ENCODE results near the gene RAD1. TPM values are rescaled to one million over a fixed set of nuclear protein-coding genes. Genes with fewer than 3 reads are reported as not detected.

RAD1 gene
- total RNA-seq, 1 donor from 2014 or later: 77.3 TPM

- no peak for DNase-seq (ENCODE audit: low spot score)
These were observed 1.2 kb upstream of the RAD1 start for GRCh38 chr5:34916518-34916917.

DNA sequence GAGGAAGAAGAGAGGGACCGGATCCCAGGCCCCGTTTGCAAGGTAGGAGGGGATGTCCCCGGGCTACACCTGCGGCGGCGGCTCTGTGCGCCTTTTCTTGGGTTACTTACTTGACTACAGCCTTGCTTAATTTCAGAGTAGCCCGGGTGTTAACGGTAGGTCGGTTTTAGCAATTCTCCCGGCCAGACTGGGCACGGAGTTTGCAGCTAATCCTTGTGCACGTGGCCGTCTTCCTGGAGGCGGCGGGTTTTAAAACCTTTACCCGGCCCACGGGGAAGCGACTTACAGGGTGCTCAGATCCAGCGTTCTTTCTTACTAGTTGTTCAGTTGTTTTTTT is 520 bp upstream of the RAD1 start:
- DNase-seq (ENCODE audit: low spot score): no peak

GRCh38 chr5:34914671-34915138 is 599 bp downstream of the RAD1 start:
- no peak for DNase-seq (ENCODE audit: low spot score)

DNA sequence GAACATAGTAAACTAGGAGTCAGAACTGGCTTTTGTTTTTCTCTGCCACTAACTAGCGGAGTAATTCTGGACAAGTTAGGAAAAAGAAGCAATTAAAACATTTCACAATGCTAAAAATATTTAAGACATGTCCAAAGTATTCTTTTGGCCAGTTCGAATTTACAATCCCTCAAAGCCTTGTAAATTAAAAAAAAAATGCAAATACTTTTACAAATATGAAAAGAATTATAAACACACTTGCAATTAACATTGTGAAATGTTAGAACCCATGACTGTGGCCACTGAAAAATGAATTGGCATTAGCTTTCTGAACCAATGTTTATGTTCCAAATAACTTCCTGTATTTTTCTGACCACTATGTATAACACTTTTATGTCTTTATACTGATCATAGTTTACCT is 2.2 kb downstream of the RAD1 start:
- DNase-seq (ENCODE audit: low spot score): no peak

DNA sequence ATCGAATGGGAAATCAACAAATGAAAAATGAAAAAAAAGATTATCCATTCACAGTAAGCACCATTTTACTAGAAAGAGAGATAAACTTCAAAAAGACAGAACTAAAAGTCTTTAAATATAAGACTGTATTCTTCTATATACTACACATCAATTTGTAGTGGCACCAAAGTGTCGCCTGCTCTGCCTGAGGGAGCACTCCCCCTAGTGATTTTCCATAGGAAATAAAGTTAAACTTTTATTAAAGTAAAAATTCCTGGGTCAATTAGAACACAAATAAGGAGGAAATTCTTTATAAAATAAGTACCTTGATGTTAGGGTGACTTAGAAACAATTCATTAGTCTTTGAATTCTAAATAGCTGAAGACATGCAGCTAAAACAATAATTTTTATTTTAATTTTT is 9.7 kb downstream of the RAD1 start:
- DNase-seq (ENCODE audit: low spot score): no peak

DNA sequence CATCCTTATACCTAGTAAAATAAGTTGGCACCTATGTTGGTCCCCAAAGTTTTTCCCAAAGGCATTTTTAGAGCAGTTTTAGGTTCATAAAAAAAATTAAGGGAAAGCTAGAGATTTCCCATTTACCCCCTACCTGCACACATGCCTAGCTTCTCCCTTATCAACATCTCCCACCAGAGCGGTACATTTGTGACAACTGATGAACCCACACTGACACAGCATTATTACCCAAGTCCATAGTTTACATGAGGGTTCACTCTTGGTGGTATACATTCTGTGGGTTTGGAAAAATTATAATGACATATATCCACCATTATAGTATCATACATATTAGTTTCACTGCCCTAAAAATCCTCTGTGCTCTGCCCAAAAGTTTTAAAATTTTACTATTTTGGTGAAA is 12.0 kb downstream of the RAD1 start:
- DNase-seq (ENCODE audit: low spot score): no peak

DNA sequence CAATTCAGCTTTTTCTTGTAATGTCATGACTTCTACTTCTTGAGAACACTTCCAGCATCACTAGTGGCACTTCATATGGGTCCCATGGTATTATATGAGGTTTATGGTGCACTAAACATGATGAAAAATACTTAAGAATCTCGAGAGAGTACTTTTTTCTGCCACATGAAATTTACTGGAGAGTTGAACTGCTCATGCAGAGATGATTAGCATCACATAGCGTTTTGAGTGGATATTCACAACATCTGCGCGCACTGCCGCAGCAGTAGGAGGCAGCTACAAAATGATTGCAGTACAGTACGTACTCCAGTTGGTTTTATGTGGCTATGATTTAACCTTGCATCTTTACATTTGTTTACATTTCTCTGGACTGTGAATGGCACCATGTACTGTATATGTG is 14.7 kb downstream of the RAD1 start:
- DNase-seq (ENCODE audit: low spot score): no peak

- no peak for DNase-seq (ENCODE audit: low spot score)
These were observed 16.2 kb downstream of the RAD1 start for GRCh38 chr5:34899066-34899465.

DNA sequence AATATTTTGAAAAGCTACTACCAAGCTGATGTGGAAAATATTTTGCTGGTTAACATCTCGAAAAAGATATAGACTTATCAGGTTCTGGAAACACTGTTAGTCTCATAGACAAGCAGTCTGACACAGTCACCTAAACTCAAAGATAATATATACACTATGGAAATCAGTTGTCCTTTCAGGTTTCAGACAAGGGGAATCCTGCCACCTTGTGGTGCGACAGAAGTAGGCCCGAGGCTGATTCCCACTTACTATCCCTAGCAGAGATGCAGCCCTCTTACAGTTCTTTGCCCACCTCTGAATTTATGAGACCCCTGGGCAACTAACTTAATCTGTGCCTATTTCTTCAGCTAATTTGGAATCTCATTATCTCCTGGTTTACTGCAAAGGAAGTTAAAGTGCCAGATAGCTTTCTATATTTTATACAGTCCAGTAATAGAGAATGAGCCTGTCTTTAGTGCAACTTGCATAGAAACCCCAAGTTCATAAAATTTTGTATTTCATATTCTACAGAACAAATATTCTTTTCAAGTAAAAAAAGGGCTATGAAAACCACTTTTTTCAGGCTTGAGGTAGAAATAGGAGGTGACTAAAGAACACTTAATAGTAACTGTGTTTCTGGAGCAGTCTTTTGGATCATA is 16.9 kb downstream of the RAD1 start:
- DNase-seq (ENCODE audit: low spot score): peak; percentile 86

DNA sequence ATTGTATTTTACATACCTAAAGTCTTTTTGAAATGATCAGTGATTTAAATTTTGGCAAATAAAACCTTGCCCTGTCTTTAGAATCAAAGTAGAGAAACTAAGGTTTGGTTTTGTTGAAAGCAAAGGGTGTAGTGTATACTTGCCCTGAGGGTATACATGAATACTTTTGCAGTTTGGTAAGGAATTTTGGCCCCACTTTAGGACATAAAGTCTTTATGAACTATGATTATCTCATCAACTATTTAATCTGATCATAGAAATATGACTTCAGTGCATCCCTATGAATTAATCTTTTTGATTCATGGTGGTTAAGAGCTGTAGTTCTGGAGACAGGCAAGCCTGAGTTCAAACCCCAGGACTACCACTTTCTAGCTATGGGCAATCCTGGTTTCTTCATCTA is 17.7 kb downstream of the RAD1 start:
- no peak for DNase-seq (ENCODE audit: low spot score)

DNA sequence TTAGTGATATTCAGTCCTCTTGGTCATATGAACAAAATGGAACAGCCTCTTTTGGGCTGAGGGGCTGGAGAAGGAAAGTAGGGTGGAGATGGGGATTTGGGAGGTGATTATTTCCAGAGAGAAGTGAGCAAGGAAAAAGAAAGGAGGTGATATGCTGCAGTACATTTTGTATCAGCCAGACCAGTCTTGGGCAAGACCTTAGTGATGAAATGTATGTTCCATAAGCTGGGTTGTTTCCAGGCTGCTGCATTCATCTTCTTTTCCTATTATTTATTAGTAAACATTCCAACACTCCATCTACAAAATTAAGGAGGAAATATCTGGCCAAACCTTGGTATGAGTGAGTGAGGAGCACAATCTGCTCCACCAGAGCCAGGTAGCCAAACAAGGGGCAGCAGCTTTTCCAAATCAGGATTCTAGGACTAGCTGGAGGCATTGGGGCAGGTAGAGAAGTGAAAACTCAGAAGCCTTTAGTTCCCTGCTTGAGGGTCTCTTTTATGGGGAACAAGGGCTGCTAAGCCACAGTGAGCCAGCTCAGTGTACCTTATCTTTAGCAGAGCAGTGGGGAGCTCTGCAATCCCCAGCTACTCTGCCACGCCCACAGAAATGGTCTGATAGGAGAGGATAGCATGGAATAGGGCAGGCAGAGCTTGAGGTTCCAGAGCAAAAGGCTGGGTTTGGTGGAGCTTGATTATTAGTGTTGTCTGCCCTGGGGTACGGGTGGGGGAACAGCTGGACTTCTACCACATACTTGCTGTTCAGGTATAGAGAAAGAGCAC is 19.5 kb downstream of the RAD1 start:
- no peak for DNase-seq (ENCODE audit: low spot score)

- no peak for DNase-seq (ENCODE audit: low spot score)
These were observed 20.6 kb downstream of the RAD1 start for GRCh38 chr5:34894716-34895115.

DNA sequence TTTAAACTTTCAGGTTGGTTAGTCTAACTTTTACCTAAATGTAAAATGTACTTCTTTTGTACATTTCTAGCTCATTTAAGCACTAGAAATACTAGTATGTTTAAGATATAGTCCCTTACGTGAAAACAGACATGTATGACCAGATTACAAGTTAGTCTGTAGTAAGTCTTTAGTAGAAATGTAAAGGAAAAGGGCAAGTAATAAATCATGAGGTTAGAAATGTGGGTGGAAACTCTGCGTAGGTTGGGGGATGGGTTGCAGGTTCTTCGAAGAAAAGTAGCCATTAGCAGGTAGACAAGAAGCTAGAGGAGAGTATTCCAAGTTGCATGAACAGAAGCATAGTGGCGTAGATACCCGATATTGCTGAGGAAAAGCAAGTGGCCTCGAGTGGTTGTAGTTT is 22.9 kb downstream of the RAD1 start:
- no peak for DNase-seq (ENCODE audit: low spot score)

GRCh38 chr5:34891981-34892380 is 23.3 kb downstream of the RAD1 start:
- DNase-seq (ENCODE audit: low spot score): peak; percentile 34

DNA sequence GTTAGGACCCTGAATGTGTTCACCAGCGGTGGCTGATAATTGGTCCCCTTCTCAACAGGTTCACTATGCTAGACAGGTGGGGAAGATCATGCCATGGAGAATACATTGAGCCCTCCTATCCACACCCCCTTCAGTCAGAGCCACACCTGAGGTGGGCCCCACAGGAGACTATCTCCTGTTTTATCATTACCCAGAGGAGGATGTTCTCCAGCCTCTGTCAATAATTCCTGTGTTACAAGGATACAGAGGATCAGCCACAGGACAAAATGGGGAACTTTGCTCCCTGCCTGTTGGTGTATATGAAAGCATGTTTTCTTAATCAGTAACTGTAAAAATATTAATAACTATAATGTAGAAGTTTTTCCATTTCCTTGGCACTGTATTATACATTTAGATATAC is 25.9 kb downstream of the RAD1 start:
- no peak for DNase-seq (ENCODE audit: low spot score)

DNA sequence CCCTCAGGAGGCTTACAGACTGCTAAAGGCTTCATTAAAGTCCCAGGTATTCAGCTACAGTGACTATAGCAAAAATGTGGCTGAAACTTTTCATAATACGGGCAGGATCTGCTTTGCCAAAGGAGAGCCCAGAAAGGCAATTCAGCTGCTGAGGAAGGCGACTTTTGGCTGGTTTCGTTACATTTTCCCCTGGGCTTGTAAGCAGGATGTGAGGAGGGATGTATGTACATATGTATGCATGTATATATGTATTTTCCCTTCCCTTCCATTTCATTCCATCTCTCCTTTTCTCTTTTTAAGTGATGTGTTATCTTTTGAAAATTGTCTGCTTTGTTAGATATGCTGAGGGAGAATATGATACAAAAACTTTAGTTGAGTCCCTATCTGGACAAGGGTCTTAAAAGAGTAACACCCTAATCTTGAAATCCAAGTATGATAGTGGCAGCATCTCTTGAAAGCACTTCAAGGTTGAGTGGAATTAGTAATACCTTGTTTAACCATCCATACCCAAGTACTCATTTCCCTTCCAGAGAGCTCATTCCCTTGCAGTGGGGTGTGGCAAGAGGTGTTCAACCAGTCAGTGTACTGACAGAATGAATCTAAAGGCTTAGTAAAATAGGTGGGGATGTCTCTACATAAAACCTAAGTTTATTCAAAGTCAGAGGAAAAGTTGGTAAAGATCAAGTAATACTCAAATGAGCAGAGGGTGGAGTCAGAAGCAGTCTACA is 28.7 kb downstream of the RAD1 start:
- no peak for DNase-seq (ENCODE audit: low spot score)

DNA sequence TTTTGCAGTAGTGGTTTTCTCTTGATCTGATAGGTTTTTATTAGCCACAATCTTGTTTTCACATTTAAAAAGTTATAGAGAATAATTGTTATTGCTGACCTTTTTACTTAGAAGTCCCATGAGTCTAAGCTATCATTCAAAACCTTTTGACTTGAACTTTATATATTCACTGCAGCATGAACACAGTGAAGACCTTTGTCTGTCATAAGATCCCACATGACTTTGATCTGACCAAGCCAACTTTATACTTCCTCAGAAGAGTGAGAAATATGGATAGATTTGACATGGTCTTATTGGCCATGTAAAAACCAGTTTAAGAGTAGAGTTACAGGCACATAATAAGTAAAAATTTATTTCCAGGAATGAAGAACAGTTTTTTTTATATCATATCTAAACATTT is 34.1 kb downstream of the RAD1 start:
- no peak for DNase-seq (ENCODE audit: low spot score)

- no peak for DNase-seq (ENCODE audit: low spot score)
These were observed 39.0 kb downstream of the RAD1 start for GRCh38 chr5:34876275-34876674.

DNA sequence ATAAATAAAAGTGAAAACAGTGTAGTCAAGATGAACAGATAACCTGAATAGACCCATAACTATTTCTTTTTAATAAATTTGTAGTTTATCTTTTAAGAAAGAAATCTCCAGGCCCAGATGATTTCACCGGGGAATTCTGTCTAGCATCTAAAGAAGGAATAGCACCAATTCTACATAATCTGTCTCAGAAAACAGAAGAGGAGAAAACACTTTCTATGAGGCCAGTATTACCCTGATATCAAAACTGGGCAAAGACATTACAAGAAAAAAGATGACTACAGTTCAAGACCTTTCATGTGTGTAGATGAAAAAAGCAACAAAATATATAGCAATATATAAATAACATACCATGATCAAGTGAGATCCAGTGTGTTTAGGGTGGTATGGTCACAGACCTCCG is 44.9 kb downstream of the RAD1 start:
- DNase-seq (ENCODE audit: low spot score): no peak

DNA sequence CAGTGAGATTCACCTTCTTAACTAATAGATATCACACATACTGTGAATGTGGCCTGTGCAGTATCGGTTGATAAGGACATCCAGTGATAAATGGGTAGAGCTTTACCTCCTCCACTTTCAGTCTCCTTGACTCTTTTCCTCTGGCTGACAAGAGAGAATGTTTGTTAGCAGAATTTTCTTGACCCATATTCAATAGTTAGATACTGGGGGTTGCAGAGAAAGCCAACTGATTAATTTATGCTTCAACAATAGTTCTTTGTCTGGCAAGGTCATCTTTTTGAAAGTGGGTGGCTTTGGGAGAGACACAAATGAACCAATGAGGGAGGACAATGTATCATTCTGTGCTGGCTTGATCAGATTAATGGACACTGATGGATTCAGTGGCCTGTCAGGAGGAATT is 46.0 kb downstream of the RAD1 start:
- DNase-seq (ENCODE audit: low spot score): no peak

GRCh38 chr5:34868791-34869190 is 46.5 kb downstream of the RAD1 start:
- no peak for DNase-seq (ENCODE audit: low spot score)

- DNase-seq (ENCODE audit: low spot score): no peak
These were observed 47.6 kb downstream of the RAD1 start for GRCh38 chr5:34867660-34868059.

DNA sequence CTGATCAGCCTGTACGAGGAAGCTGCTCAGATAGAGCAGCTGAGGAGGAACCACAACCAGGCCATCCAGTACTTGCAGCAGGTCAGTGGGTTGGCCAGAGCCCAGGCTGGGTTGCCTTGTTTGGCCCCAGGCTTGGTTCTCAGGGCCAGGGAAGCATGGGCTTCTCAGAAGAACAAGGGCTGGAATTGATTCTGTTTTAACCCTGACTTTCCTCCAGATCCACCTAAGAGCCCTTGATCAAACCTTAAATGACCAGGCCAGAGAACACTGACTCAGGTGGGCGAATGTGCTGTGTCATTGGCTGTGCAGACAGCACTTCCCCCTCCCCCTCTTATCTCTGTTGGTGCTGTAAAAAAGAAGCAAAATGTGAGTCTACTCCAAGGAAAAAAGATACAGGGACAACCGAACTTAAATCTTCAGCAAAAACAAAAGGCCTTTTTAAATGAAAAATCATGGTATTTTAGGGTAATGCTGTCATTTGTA is 48.3 kb downstream of the RAD1 start:
- DNase-seq (ENCODE audit: low spot score): no peak
